Aorta (tissue), 5 donors: ENCODE data around the gene FLNB. TPM values are rescaled to one million over a fixed set of nuclear protein-coding genes. Genes with fewer than 3 reads are reported as not detected.
"Not testable (repeated sequence)": the region's sequence is repeated elsewhere in the genome, so short reads cannot be mapped to it uniquely, and the experiment has no call there.

ENCODE experiments used
- ATAC-seq: fragments of 200-7000 bp; cut with Tn5 transposase; one replicate; pipeline ENCODE4 v1.9.1; 2022; ENCODE audit warnings: moderate library complexity; ENCODE audit not compliant: low FRiP score
- DNase-seq, 2 donors: peaks; one replicate each; pipeline ENCODE4 v3.0.0-alpha.2; 2020
- H3K27ac ChIP-seq, 2 donors: one replicate each; pipeline ENCODE4 v1.5.1; 2013; ENCODE audit warnings: low read length in 2 of 2, mild to moderate bottlenecking in 2 of 2, moderate library complexity in 2 of 2, control low read depth in 1 of 2, inconsistent platforms in 1 of 2, low read depth in 1 of 2
- H3K27me3 ChIP-seq, 2 donors: one replicate each; pipeline ENCODE4 v1.6.1; 2013; ENCODE audit warnings: control low read depth in 1 of 2, low read length in 1 of 2, mild to moderate bottlenecking in 1 of 2, moderate library complexity in 1 of 2; ENCODE audit not compliant: insufficient read depth in 2 of 2, control insufficient read depth in 1 of 2
- H3K36me3 ChIP-seq, 2 donors: one replicate each; pipeline ENCODE4 v1.6.1; 2013; ENCODE audit warnings: control low read depth in 1 of 2, low read length in 1 of 2, mild to moderate bottlenecking in 1 of 2; ENCODE audit not compliant: insufficient read depth in 2 of 2, control insufficient read depth in 1 of 2
- H3K4me1 ChIP-seq, 2 donors: one replicate each; pipeline ENCODE4 v1.6.1; 2013; ENCODE audit warnings: low read length in 2 of 2, control low read depth in 1 of 2, mild to moderate bottlenecking in 1 of 2, moderate library complexity in 1 of 2; ENCODE audit not compliant: insufficient read depth in 2 of 2, control insufficient read depth in 1 of 2
- H3K4me3 ChIP-seq, 2 donors: one replicate each; pipeline ENCODE4 v1.5.1; 2013; ENCODE audit warnings: low read length in 2 of 2, control low read depth in 1 of 2, mild to moderate bottlenecking in 1 of 2
- H3K9me3 ChIP-seq: one replicate; pipeline ENCODE4 v1.6.1; 2013; ENCODE audit warnings: mild to moderate bottlenecking, low read length; ENCODE audit not compliant: control insufficient read depth
- WGBS, 2 donors: extraction: QIAGEN DNeasy Blood & Tissue Kit; methylation state at CpG; one replicate each; pipeline ENCODE4 v1.1.7; 2013; 5-methylcytosine and 5-hydroxymethylcytosine counted together
- intact Hi-C, 2 donors: fragments of 100-400 bp; cut with DNase I; formaldehyde crosslinking; loops; one replicate each; pipeline versions ENCODE4 v1.14.2 to v1.15.0; 2022
- polyA plus RNA-seq, 2 donors: library from polyadenylated mRNA; stranded (reverse); fragments of 200-250 nt; gene quantifications; one replicate each; pipeline ENCODE4 v1.2.3, GENCODE V29; 2013
- total RNA-seq, 2 donors: library from RNA; stranded (reverse); fragmentation: NEBNext Ultra II Directional; extraction: Animal tissue kit (Norgen Biotek cat#: 25700); gene quantifications; one replicate each; pipeline ENCODE4 v1.2.1, GENCODE V29; 2021
- donor health status: healthy with polysubstance abuse.
- donor health status: Bipolar disorder and iron deficiency.
- donor health status: DM: no; HTN: no; CAD: no.
- donor health status: DM: no; HTN: no; CAD: no.
- donor health status: DM: yes; HTN: yes; CAD: no.

The FLNB gene
- total and polyA plus RNA-seq, 4 donors = 33.3 to 254 (median 125) TPM

DNA sequence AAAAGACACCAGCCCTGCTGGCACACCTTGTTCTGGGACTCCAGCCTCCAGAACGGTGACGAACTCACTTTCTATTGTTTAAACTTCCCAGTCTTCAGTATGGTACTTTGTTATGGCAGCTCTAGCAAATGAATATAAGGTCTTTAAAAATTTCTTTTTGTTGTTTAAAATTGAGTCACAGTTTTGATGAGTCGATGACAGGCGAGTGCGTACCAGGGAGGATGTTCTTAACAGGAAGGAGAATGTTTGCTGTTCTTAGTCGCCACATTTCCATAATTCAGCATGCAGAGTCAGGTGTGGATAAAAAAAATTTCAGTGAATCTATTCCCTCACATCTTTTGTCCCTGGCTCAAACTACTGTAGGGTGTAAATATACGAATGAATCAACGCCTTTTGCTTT lies 190.1 kb downstream of the FLNB start:
- Histone ChIP-seq H3K4me1 (peaks cover 0 to 7% of the 10 kb centered on the region in 2 donors), H3K27ac (no peak overlapping the region), H3K9me3 (no peaks in the 10 kb centered on the region), H3K4me3 (no peak overlapping the region), H3K36me3 (no peaks in the 10 kb centered on the region), H3K27me3 (no peaks in the 10 kb centered on the region)
- WGBS, 2 donors = 80 to 87% methylated on average over 8 of the region's 8 CpGs
- ATAC-seq (no peak), DNase-seq (no peak)
- intact Hi-C loops = no loop called here

- H3K27ac ChIP-seq = no peak overlapping the region
- no peak for ATAC-seq
Observed at GRCh38 chr3:58198804-58199203, 190.6 kb downstream of the FLNB start.

GRCh38 chr3:58200121-58200709 lies 192.0 kb downstream of the FLNB start:
- intact Hi-C loops = no loop called here
- Histone ChIP-seq H3K27ac (no peak overlapping the region), H3K4me1 (peaks cover 0 to 7% of the 10 kb centered on the region in 2 donors), H3K27me3 (no peaks in the 10 kb centered on the region), H3K9me3 (no peaks in the 10 kb centered on the region), H3K36me3 (no peaks in the 10 kb centered on the region), H3K4me3 (no peak overlapping the region)
- DNase-seq (no peak), ATAC-seq (no peak)

More at GRCh38 chr3:58198804-58199203, 190.6 kb downstream of the FLNB start:
- Histone ChIP-seq H3K27me3 (no peaks in the 10 kb centered on the region), H3K4me1 (peaks cover 0 to 7% of the 10 kb centered on the region in 2 donors), H3K36me3 (no peaks in the 10 kb centered on the region), H3K4me3 (no peak overlapping the region), H3K9me3 (no peaks in the 10 kb centered on the region)
- intact Hi-C loops = no loop called here
- no peak for DNase-seq

DNA sequence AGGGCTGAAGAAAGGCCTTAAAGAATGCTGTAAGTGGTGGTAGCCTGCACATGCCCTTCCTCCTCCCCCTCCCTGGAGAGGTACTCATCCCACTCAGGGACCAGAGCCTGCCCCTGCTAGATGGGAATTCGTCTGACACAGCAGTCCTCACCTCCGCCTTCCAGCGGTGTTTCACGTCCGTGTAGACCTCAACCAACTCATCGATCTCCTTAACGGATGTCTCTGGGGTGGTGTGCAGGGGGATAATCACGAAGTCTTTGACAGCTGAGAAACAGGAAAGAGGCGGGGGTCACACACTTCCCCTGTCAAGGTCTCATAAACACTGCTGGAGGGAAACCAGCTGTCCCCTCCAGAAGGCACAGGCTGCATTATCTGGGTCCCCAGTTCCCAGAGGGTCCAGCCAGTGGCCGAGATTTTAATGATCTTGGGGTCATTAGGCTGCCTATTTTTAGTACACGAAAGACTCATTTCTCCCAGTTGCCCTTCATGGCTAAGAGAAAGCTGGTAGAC lies 192.7 kb downstream of the FLNB start:
- no peak for DNase-seq
- H3K27ac ChIP-seq = no peak overlapping the region
- no peaks in the 10 kb centered on the region for H3K36me3 ChIP-seq

GRCh38 chr3:58201451-58201850 lies 193.2 kb downstream of the FLNB start:
- intact Hi-C loops, H3K27me3 ChIP-seq, ATAC-seq, H3K4me1 ChIP-seq, H3K27ac ChIP-seq, H3K4me3 ChIP-seq, DNase-seq, H3K36me3 ChIP-seq, H3K9me3 ChIP-seq: not testable (repeated sequence)
- WGBS, 2 donors = 60 to 65% methylated on average over 3 of the region's 3 CpGs

More for the DNA sequence above, 192.7 kb downstream of the FLNB start:
- 66 to 69% methylated on average over 11 of the region's 11 CpGs for WGBS, 2 donors
- Histone ChIP-seq H3K9me3 (no peaks in the 10 kb centered on the region), H3K4me1 (peaks cover 0 to 7% of the 10 kb centered on the region in 2 donors), H3K27me3 (no peaks in the 10 kb centered on the region), H3K4me3 (no peak overlapping the region)
- no peak for ATAC-seq
- intact Hi-C loops = no loop called here

DNA sequence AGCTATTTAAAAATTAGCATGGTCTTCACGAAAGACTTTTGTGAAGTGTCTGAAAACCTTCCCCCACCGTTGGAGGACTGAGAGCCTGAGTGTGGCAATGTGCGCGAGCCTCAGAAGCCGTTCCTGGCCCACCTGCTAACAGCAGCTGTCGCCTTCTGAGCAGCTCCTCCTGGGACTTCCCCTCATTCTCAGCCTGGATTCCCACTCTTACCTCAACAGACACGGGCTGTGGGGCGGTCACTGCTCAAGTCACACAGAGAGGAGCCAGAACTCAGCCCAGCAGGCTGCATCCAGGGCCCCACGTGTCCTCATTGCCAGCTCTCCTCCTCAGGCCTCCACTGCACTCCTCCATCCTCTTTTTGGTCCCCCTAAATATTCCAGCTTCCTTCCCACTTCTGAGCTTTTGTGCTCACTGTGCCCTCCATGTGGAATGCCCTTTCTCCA lies 194.7 kb downstream of the FLNB start:
- ATAC-seq (no peak), DNase-seq (no peak)
- intact Hi-C loops = no loop called here
- Histone ChIP-seq H3K4me3 (no peak overlapping the region), H3K9me3 (no peaks in the 10 kb centered on the region), H3K36me3 (no peaks in the 10 kb centered on the region), H3K27me3 (no peaks in the 10 kb centered on the region), H3K4me1 (peaks cover 0 to 7% of the 10 kb centered on the region in 2 donors), H3K27ac (no peak overlapping the region)
- WGBS, 2 donors = 90 to 94% methylated on average over 9 of the region's 9 CpGs

DNA sequence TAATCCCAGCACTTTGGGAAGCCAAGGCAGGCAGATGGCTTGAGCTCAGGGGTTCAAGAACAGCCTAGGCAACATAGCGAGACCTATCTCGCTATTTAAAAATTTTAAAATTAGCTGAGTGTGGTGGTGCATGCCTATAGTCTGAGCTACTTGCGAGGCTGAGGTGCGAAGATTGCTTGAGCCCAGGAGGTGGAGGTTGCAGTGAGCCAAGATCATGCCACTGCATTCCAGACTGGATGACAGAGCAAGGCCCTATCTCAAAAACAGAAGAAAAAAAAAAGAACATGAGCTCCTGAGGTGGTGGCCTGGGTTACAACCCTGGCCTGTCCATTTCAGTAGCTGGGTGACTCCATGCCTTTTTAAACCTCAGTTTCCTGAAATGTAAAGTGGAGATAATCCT lies 195.3 kb downstream of the FLNB start:
- Histone ChIP-seq H3K27me3 (no peaks in the 10 kb centered on the region), H3K36me3 (no peaks in the 10 kb centered on the region), H3K4me1 (peaks cover 0 to 3% of the 10 kb centered on the region in 2 donors), H3K27ac (no peak overlapping the region), H3K9me3 (no peaks in the 10 kb centered on the region), H3K4me3 (no peak overlapping the region)
- WGBS, 2 donors = 92 to 95% methylated on average over 4 of the region's 4 CpGs
- no peak for DNase-seq
- no peak for ATAC-seq
- intact Hi-C loops = no loop called here

DNA sequence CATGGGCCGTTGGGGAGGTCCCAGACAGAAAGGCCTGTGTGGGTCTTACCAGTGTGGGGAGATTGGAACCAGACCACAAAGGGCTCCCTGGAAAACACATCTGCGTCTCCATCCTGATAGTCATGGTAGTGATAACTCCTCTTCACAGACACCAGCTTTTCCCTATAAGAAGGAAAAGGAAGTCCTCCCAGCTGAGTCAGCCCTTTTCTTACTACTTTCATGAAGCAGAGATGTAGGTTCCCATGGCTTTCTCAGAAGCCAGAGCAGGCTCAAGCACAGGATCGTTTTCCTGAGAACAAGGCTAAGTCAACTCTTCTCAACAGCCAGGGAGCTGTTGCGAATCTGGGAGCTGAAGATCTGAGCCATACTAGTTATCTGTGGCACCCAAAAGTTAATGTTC lies 196.5 kb downstream of the FLNB start:
- intact Hi-C loops = no loop called here
- no peaks in the 10 kb centered on the region for H3K9me3 ChIP-seq
- WGBS, 2 donors = 92 to 94% methylated on average over 4 of the region's 4 CpGs
- no peaks in the 10 kb centered on the region for H3K27me3 ChIP-seq
- ATAC-seq (no peak), DNase-seq (no peak)
- no peak overlapping the region for H3K4me3 ChIP-seq
- no peak overlapping the region for H3K27ac ChIP-seq
- H3K4me1 ChIP-seq = no peaks in the 10 kb centered on the region
- no peaks in the 10 kb centered on the region for H3K36me3 ChIP-seq

GRCh38 chr3:58205981-58206380 lies 197.8 kb downstream of the FLNB start:
- DNase-seq (no peak), ATAC-seq (no peak)
- H3K27ac ChIP-seq = no peak overlapping the region
- intact Hi-C loops = no loop called here
- H3K36me3 ChIP-seq = no peaks in the 10 kb centered on the region
- 84 to 90% methylated on average over 4 of the region's 4 CpGs for WGBS, 2 donors
- H3K27me3 ChIP-seq = no peaks in the 10 kb centered on the region
- H3K4me1 ChIP-seq = no peaks in the 10 kb centered on the region
- no peak overlapping the region for H3K4me3 ChIP-seq
- H3K9me3 ChIP-seq = no peaks in the 10 kb centered on the region
